Peyer's patch (tissue), 4 donors: ENCODE results near the gene TBL2.

ENCODE experiments used
- POLR2A ChIP-seq, 2 donors: fragments of 450-650 bp; IDR thresholded peaks; one replicate each; pipeline ENCODE4 v1.5.1; 2017; ENCODE audit warnings: antibody characterized with exemption in 2 of 2, mild to moderate bottlenecking in 2 of 2, moderate library complexity in 2 of 2
- TF ChIP-seq, protein P1 (sequence below), 6 experiments: fragments of 450-650 bp in 4 of 6; fragments of 200-600 bp in 2 of 6; sonication (generic) in 1 of 6; IDR thresholded peaks; one replicate each; pipeline ENCODE4 v1.5.1; 2017 to 2019; ENCODE audit warnings: antibody characterized with exemption in 6 of 6, mild to moderate bottlenecking in 3 of 6, moderate library complexity in 1 of 6

- no peak for TF ChIP-seq POLR2A (IDR thresholded peaks at IDR 0.05)
- TF ChIP-seq, protein P1, sequence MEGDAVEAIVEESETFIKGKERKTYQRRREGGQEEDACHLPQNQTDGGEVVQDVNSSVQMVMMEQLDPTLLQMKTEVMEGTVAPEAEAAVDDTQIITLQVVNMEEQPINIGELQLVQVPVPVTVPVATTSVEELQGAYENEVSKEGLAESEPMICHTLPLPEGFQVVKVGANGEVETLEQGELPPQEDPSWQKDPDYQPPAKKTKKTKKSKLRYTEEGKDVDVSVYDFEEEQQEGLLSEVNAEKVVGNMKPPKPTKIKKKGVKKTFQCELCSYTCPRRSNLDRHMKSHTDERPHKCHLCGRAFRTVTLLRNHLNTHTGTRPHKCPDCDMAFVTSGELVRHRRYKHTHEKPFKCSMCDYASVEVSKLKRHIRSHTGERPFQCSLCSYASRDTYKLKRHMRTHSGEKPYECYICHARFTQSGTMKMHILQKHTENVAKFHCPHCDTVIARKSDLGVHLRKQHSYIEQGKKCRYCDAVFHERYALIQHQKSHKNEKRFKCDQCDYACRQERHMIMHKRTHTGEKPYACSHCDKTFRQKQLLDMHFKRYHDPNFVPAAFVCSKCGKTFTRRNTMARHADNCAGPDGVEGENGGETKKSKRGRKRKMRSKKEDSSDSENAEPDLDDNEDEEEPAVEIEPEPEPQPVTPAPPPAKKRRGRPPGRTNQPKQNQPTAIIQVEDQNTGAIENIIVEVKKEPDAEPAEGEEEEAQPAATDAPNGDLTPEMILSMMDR (IDR thresholded peaks at IDR 0.05) = no peak
These were observed 8.5 kb upstream of the TBL2 start for GRCh38 chr7:73586911-73587310.
